GM23338 (cell line): ENCODE measurements around the gene DOCK1. TPM values are rescaled to one million over a fixed set of nuclear protein-coding genes. Genes with fewer than 3 reads are reported as not detected.

ENCODE experiments used
- ATAC-seq: fragments of 200-7000 bp; cut with Tn5 transposase; 3 replicates; pipeline ENCODE4 v1.9.1; 2020
- DNase-seq: peaks from one replicate; pipeline ENCODE4 v3.0.0-alpha.2; 2015; ENCODE audit warnings: low spot score
- H2AFZ ChIP-seq: fragments of 200-600 bp; sonication (generic); 2 replicates; pipeline ENCODE4 v1.8.0; 2016; ENCODE audit warnings: antibody characterized with exemption, mild to moderate bottlenecking, moderate library complexity
- H3F3A ChIP-seq: fragments of 200-600 bp; sonication (generic); replicated peaks from 2 replicates; pipeline ENCODE4 v1.8.0; 2017; ENCODE audit warnings: antibody characterized with exemption, mixed run types, low read depth
- H3K27ac ChIP-seq: fragments of 200-600 bp; sonication (generic); 2 replicates; pipeline ENCODE4 v1.6.1; 2016; ENCODE audit warnings: low read depth
- H3K27me3 ChIP-seq: fragments of 200-600 bp; sonication (generic); 2 replicates; pipeline ENCODE4 v1.8.0; 2016; ENCODE audit warnings: mild to moderate bottlenecking, mixed run types, moderate library complexity; ENCODE audit not compliant: insufficient read depth
- H3K36me3 ChIP-seq: fragments of 200-600 bp; sonication (generic); 2 replicates; pipeline ENCODE4 v1.8.0; 2016; ENCODE audit warnings: mild to moderate bottlenecking; ENCODE audit not compliant: insufficient read depth
- H3K4me1 ChIP-seq: fragments of 200-600 bp; sonication (generic); 2 replicates; pipeline ENCODE4 v1.8.0; 2016; ENCODE audit warnings: mild to moderate bottlenecking, moderate library complexity; ENCODE audit not compliant: insufficient read depth
- H3K4me2 ChIP-seq: fragments of 200-600 bp; sonication (generic); 2 replicates; pipeline ENCODE4 v1.7.1; 2017; ENCODE audit warnings: mixed run types
- H3K4me3 ChIP-seq: fragments of 200-600 bp; sonication (generic); 2 replicates; pipeline ENCODE4 v1.6.1; 2016; ENCODE audit warnings: mixed run types
- H3K79me2 ChIP-seq: fragments of 200-600 bp; sonication (generic); replicated peaks from 2 replicates; pipeline ENCODE4 v1.8.0; 2017; ENCODE audit warnings: mild to moderate bottlenecking; ENCODE audit not compliant: insufficient read depth
- H3K9me2 ChIP-seq: fragments of 200-600 bp; sonication (generic); 2 replicates; pipeline ENCODE4 v1.8.0; 2017; ENCODE audit not compliant: insufficient read depth
- H4K20me1 ChIP-seq: fragments of 200-600 bp; sonication (generic); replicated peaks from 2 replicates; pipeline ENCODE4 v1.8.0; 2017; ENCODE audit warnings: mild to moderate bottlenecking; ENCODE audit not compliant: insufficient read depth
- H3K27ac Mint-ChIP-seq: 2 replicates; pipeline ENCODE4 v1.8.0; 2020; ENCODE audit warnings: inconsistent platforms, mild to moderate bottlenecking, moderate library complexity, mixed read lengths
- H3K27me3 Mint-ChIP-seq: 3 replicates; pipeline ENCODE4 v1.8.0; 2022; ENCODE audit warnings: low read depth, mild to moderate bottlenecking, moderate library complexity, mixed read lengths, inconsistent platforms; ENCODE audit not compliant: insufficient read depth, poor library complexity
- H3K36me3 Mint-ChIP-seq: 3 replicates; pipeline ENCODE4 v1.8.0; 2021; ENCODE audit warnings: low read depth, mild to moderate bottlenecking, inconsistent platforms, moderate library complexity, mixed read lengths
- H3K4me1 Mint-ChIP-seq: 3 replicates; pipeline ENCODE4 v1.8.0; 2020; ENCODE audit warnings: mild to moderate bottlenecking, inconsistent platforms, mixed read lengths
- H3K4me3 Mint-ChIP-seq: 3 replicates; pipeline ENCODE4 v1.8.0; 2021; ENCODE audit warnings: moderate library complexity, mild to moderate bottlenecking, inconsistent platforms, mixed read lengths
- H3K9me3 Mint-ChIP-seq: 3 replicates; pipeline ENCODE4 v1.8.0; 2020; ENCODE audit warnings: moderate library complexity, mild to moderate bottlenecking, inconsistent platforms, mixed read lengths
- CREB1 ChIP-seq: fragments of 250-450 bp; sonication (Bioruptor Pico); IDR thresholded peaks from 2 replicates; pipeline ENCODE4 v1.5.0; 2020; ENCODE audit warnings: low read depth, mild to moderate bottlenecking, moderate library complexity
- CTCF ChIP-seq, 2 experiments: fragments of 200-600 bp in 1 of 2; sonication (generic) in 1 of 2; conservative IDR thresholded peaks; 2 replicates each; pipeline versions ENCODE4 v1.5.1 to v1.6.1; 2016 to 2017; ENCODE audit warnings: antibody characterized with exemption in 2 of 2, low read depth in 2 of 2, mild to moderate bottlenecking in 2 of 2, moderate library complexity in 1 of 2
- ETS1 ChIP-seq: IDR thresholded peaks from 2 replicates; pipeline ENCODE4 v1.6.1; 2016; ENCODE audit warnings: antibody characterized with exemption
- EZH2 ChIP-seq: fragments of 200-600 bp; sonication (generic); IDR thresholded peaks from one replicate; pipeline ENCODE4 v1.8.0; 2017; ENCODE audit warnings: antibody characterized with exemption, mild to moderate bottlenecking, low read depth; ENCODE audit not compliant: unreplicated experiment
- EZH2phosphoT487 ChIP-seq: fragments of 200-600 bp; sonication (generic); IDR thresholded peaks from one replicate; pipeline ENCODE4 v1.8.1; 2018; ENCODE audit warnings: antibody characterized with exemption; ENCODE audit not compliant: unreplicated experiment
- JUNB ChIP-seq: IDR thresholded peaks from one replicate; pipeline ENCODE4 v1.6.1; 2016; ENCODE audit warnings: antibody characterized with exemption; ENCODE audit not compliant: unreplicated experiment
- NANOG ChIP-seq: IDR thresholded peaks from 2 replicates; pipeline ENCODE4 v1.6.1; 2016; ENCODE audit warnings: antibody characterized with exemption, borderline replicate concordance
- POLR2AphosphoS5 ChIP-seq: IDR thresholded peaks from 2 replicates; pipeline ENCODE4 v1.6.1; 2016; ENCODE audit warnings: antibody characterized with exemption, low read depth
- REST ChIP-seq: IDR thresholded peaks from one replicate; pipeline ENCODE4 v1.6.1; 2018; ENCODE audit warnings: antibody characterized with exemption; ENCODE audit not compliant: unreplicated experiment
- STAT1 ChIP-seq: IDR thresholded peaks from one replicate; pipeline ENCODE4 v1.6.1; 2016; ENCODE audit warnings: antibody characterized with exemption; ENCODE audit not compliant: unreplicated experiment
- ZNF114 ChIP-seq: fragments of 250-450 bp; sonication (Bioruptor Pico); IDR thresholded peaks from 2 replicates; pipeline ENCODE4 v1.5.0; 2020; ENCODE audit warnings: mild to moderate bottlenecking, moderate library complexity
- ZNF331 ChIP-seq: fragments of 250-450 bp; sonication (Bioruptor Pico); IDR thresholded peaks from 2 replicates; pipeline ENCODE4 v1.5.0; 2020; ENCODE audit warnings: low read depth, mild to moderate bottlenecking, moderate library complexity
- ZNF462 ChIP-seq: fragments of 250-450 bp; sonication (Bioruptor Pico); IDR thresholded peaks from 2 replicates; pipeline ENCODE4 v1.5.0; 2020; ENCODE audit warnings: mild to moderate bottlenecking, moderate library complexity
- polyA plus RNA-seq: library from polyadenylated mRNA; unstranded; fragments of >200 nt; fragmentation: Nextera tagmentation; extraction: Ambion mirVana; gene quantifications from 2 replicates; pipeline ENCODE4 v1.2.1, GENCODE V29; 2016
- total RNA-seq: library from RNA; depleted of rRNA; stranded (reverse); fragments of >200 nt; shearing (Covaris generic); gene quantifications from 2 replicates; pipeline ENCODE4 v1.2.3, GENCODE V29; 2014

The DOCK1 gene
- total and polyA plus RNA-seq, 2 experiments from 2014 or later, result 13.2 to 55.3 TPM

GRCh38 chr10:127272076-127272475 is 366.8 kb downstream of the DOCK1 start:
- Histone ChIP-seq H3K4me1 (no peaks in the 10 kb centered on the region; the same call in 1 of the 2 replicates), H3F3A (no peaks in the 10 kb centered on the region), H3K36me3 (peaks cover 3% of the 10 kb centered on the region; the same call in 1 of the 2 replicates), H3K27ac (no peak overlapping the region), H4K20me1 (no peaks in the 10 kb centered on the region), H3K4me2 (no peak overlapping the region), H2AFZ (no peak overlapping the region), H3K4me3 (no peak overlapping the region), H3K27me3 (no peaks in the 10 kb centered on the region), H3K79me2 (no peaks in the 10 kb centered on the region), H3K9me2 (no peaks in the 10 kb centered on the region)
- TF ChIP-seq CREB1 (CRISPR knock-in tag), result no peak
- TF ChIP-seq REST, result no peak
- no peak for TF ChIP-seq EZH2
- TF ChIP-seq NANOG, result no peak
- no peak for TF ChIP-seq POLR2AphosphoS5
- TF ChIP-seq CTCF (conservative IDR thresholded peaks at IDR 0.05; ENCODE audit: low read depth in 2 of 2), result no peak
- no peak for TF ChIP-seq ZNF331
- TF ChIP-seq EZH2phosphoT487, result no peak
- TF ChIP-seq STAT1, result no peak
- TF ChIP-seq ZNF114 (CRISPR knock-in tag), result no peak
- TF ChIP-seq ZNF462 (CRISPR knock-in tag), result no peak
- no peak for TF ChIP-seq ETS1
- TF ChIP-seq JUNB, result no peak
- DNase-seq, result no peak
- H3K27me3 Mint-ChIP-seq, result no peaks in the 10 kb centered on the region
- H3K4me1 Mint-ChIP-seq, result peaks cover 6% of the 10 kb centered on the region
- peaks cover 18% of the 10 kb centered on the region for H3K36me3 Mint-ChIP-seq
- peaks cover 3% of the 10 kb centered on the region; the same call in 1 of the 3 replicates for H3K9me3 Mint-ChIP-seq
- no peak for ATAC-seq
- H3K4me3 Mint-ChIP-seq, result no peak overlapping the region
- no peak overlapping the region for H3K27ac Mint-ChIP-seq
